WI38 (cell line): ENCODE data around the gene SFN.

Experiments
- H3K4me3 ChIP-seq: 2 replicates; pipeline ENCODE4 v1.5.1; 2011; ENCODE audit warnings: low read depth, mild to moderate bottlenecking, control low read depth, low read length
- CTCF ChIP-seq: IDR thresholded peaks from 2 replicates; pipeline ENCODE4 v1.5.1; 2012; ENCODE audit warnings: low read depth, mild to moderate bottlenecking, control low read depth, low read length

SFN gene

DNA sequence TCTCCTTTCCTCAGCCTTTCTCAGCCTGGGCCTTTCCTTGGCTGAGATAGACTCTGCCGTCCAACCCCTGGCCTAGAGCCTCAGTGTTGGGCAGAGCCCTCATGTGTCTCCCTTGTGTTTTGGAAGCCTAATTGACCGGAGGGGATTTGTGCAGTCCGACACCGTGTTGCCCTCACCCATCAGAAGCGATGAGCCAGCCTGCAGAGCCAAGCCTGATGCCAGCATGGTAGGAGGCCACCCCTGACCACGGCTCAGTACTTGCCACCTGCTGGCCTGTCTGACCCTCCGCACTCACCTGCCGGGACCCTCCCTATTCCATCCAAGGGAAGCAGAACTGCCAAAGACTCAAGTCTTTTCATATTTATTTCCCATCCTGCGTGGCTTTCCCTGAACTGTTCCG lies 9.3 kb upstream of the SFN start:
- TF ChIP-seq CTCF = no peak
- no peak overlapping the region for H3K4me3 ChIP-seq

DNA sequence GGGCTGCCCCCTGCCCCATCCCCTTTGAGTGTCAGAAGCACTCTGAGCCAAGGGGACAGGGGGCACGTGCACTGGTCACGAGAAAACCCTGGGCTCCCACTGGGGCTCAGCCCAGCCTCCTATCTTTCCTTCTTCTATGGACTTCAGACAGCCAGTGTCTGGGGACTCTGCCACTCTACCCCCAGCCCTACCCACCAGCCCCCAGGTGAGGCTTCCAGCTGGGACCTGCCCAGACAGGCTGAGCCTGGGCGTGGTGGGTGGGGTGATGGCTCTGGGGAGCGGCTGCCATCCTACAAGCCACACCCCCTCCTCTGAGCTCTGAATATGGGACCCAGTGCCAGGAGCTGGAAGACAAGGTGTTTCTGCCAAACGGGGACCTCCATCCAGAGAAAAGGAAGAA lies 8.0 kb upstream of the SFN start:
- no peak for TF ChIP-seq CTCF
- H3K4me3 ChIP-seq = no peak overlapping the region

- H3K4me3 ChIP-seq = no peak overlapping the region
- no peak for TF ChIP-seq CTCF
Observed at GRCh38 chr1:26855636-26856035, 7.3 kb upstream of the SFN start.

GRCh38 chr1:26856181-26856580 lies 6.8 kb upstream of the SFN start:
- H3K4me3 ChIP-seq = no peak overlapping the region
- no peak for TF ChIP-seq CTCF

GRCh38 chr1:26856604-26857469 lies 6.1 kb upstream of the SFN start:
- H3K4me3 ChIP-seq = no peak overlapping the region
- no peak for TF ChIP-seq CTCF

- no peak for TF ChIP-seq CTCF
- no peak overlapping the region for H3K4me3 ChIP-seq
Observed at GRCh38 chr1:26857473-26858060, 5.4 kb upstream of the SFN start.

DNA sequence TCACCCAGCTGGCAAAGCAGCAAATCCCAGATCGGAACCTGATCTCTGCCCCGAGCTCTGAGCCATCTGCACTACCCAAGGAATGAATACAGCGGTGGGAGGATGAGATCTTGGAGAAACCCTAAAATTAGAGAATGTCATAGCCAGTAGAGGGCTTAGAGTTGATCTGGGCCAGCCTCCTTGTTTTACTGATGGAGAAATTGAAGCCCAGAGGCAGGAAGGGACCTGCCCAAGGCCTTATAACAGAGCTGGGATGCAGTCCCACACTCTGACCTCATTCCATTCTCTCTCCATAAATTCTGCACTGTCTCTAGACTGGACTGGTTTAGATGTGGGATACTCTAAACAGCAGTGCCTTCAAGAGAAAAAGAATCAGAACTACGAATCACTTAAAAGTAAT lies 4.8 kb upstream of the SFN start:
- no peak for TF ChIP-seq CTCF
- no peak overlapping the region for H3K4me3 ChIP-seq
